HG03060 (cell line): Measurements from ENCODE around the gene KRT36.

ENCODE experiments used
- ATAC-seq: cut with Tn5 transposase; IDR thresholded peaks from one replicate; pipeline ENCODE4 v1.9.1; 2021; ENCODE audit warnings: low read depth, moderate number of reproducible peaks; ENCODE audit not compliant: unreplicated experiment

Gene KRT36

DNA sequence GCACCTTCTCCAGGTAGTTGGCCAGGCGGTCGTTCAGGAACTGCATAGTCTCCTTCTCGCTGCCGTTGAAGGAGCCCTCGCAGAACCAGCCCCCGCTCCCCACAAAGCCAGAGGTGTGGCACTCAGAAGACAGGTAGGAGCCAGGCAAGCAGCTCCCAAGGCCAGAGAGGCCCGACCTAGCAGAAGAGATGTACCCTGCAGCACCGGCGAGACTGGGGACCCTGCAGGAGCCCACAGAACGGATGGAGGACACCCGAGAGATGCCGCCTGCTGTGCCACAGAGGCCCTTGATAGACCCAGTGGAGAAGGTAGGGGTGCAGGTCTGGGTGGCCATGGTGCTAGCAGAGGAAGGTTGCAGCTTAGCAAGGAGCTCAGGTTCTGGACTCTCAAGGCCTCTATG is at the start of gene KRT36:
Gene KRT36 (minus strand): TSS at position 380 of the 400 bp plus-strand sequence. CDS start 46 bp downstream, at position 334.
- ATAC-seq = no peak

DNA sequence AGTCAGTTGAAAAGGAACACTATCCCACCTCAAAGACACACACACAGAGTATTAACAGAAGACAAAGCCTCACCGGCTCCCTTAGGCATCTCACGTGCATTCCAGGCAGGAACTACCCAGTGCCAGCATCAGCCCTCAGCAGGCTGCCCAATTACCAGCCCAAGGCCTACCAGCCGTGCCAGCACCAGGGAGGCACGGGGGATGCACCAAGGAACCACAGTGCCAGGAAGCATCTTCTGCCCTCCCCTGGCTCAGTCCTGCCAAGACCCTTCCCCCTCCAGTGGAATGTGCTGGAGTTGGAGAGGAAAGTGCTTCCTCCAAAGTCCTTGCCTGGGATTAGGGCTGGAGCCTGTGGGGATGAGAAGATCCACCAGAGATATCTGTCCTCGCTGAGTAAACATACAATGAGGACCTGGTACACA is 49.4 kb upstream of the KRT36 start:
- ATAC-seq = no peak

DNA sequence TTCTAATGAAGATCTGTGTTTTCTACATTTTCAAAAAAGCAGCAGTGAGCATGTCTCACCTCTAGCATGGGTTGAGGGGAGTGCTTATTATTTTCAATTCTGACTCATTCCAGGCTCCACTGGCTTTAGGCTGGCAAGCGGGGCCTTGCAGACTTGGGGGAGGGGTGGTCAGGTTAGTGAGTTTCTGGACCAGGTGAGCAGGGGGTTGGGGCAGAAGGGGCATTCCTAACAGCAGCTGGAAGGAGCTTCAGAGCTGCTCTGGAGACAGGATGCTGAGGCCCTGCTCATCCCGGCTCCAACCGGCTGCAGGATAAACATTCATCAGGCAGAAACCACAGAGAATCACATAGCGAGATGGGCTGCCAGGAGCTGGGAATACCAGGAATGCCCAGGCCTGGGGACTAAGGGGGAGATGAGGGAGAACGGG is 48.9 kb upstream of the KRT36 start:
- no peak for ATAC-seq

DNA sequence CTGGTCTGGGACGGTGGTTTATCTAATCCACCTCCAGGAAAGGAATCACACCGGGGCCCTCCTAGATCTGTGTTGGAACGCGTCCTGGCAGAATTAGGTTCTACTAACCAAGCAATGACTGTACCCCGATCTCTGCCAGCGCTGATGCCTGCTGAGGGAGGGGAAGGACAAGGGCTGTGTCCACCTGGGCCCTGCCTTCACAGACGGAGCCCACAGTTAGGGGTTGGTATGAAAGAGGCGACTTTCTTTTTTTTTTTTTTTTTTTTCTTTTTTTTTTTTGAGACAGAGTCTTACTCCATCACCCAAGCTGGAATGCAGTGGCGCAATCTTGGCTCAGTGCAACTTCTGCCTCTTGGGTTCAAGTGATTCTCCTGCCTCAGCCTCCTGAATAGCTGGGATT is 48.3 kb upstream of the KRT36 start:
- ATAC-seq = no peak

DNA sequence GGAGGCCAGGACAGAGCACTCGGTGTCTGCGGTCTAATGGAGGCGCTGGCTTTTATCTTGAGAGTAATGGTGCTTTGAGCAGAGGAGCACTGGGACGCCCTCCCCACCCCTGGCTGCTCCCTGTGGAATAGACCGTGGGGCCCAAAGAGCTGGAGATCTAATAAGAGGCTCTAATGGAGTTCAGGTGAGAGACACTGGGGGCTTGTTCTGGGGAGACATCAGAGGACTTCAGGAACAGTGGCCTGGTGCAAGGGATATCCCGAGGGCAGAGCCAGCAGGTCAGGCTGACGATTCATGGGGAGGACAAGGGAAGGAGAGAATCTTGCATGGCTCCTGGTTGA is 47.9 kb upstream of the KRT36 start:
- no peak for ATAC-seq

DNA sequence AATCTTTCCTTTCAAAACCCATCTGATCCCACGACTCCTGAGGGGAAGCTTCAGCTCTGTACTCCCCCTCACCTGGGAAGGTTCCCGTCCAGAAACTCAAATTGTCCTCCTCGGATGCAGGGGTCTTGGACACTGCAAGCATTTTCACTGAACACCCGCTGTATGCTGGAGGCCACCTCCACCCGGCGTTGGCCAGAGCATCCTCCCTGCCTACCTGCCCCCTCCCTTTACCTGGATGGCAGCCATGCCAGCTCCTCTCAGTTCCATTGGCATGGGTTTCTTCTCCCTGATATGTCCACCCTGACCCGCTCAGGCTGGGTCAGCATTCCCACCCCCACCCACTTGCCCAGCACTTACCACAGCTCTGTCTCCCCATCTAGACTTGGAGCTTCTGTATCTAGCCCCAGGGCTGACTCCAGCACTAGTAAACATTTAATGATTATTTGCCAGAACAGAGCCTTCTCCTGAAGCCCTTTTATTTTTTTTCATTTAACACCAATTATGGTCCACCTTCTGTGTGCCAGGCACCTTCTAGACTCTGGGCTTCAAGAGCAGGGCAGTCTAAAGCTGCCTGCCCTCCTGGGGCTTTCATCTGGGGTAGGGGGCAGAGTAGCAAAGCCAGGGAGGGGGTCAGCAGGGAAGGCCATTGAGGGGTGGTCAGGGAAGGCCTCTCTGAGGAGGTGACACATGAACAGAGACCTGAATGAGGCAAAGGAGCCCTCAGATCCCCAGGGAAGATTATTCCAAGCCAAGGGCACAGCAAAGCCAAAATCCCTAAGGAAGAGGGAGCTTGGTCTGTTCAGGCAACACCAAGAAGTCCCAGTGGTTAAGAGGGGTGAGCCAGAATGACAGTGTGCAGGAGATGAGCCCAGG is 47.3 kb upstream of the KRT36 start:
- ATAC-seq = no peak

DNA sequence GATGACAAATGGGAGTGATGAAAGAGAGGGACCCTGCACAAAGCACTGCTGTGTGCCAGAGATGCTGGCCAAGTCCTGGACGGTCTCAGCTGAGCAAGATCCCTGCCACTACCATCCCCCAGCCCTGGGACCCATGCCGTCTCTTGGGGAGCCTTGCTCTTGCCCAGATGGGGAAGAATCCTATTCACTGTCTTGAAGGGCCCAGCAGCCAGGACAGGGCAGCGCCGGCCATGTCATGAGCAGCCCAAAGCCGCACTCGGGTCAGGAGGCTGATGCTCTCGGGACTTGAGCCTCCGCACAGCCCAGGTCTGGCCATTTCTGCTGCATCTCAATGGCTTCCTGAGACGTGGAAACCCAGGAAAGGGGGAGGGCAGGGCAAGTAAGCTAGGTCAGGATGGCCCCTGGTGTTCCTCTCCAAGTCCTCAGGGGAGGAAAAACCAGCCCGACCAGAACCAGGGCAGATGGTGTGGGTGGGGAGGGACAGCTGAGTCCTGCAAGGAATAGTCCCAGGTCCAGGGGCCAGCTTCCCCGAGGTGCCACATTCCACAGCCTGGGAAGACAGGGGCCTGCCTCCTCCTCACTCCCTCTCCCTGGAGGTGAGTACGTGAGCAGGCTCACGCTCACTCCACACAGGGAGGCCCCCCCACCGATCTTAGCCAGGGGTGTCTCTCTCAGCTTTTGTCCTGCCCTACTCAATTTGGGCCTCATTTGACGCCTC is 46.2 kb upstream of the KRT36 start:
- no peak for ATAC-seq

DNA sequence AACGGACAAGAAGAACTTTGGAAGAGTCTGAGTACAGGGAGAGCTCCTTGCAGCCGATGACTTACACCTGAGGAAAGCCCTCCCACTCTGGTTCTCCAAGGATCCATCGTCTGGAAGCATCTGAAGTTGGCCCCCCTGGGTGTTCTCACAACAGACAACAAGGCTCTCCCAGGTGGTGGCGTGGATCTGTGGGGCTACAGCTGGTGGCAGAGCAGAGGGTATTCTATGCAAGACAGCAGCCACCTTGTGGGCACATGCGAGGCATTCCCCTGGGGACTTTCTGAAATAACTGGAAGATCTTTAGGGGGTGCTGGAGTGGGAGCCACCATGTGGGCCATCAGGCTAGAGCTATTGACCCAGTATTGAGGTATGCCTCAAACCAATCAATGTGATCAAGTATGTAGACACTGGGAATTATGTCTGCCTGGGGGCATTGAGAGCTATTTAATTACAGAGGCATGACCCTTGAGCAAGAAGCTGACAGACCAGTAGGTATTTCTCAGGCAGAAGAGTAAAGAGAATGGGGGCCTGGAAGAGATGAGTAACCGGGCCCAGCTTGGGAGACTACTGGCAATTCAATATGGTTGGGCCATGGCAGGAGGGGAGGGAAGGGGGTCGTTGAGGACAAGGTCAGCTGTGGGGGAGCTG is 45.3 kb upstream of the KRT36 start:
- ATAC-seq = no peak

DNA sequence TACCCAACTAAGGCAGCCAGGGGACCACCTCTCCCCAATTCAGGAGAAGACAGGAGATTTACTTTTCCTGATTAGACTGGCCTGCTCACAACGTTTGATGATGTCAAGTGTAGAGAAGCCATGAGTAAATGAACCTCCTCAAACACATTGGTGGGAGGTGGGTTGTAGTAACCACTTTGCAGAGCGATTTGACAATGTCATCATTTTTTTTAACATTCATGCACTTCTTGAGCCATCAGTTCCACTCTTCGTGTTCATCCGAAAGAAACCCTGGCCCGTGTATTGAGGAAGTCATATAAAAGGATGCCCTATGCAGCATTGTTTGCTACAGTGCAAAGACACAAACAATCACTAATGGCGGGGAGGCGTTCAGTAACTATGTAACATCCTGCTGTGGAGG is 43.9 kb upstream of the KRT36 start:
- ATAC-seq = no peak

DNA sequence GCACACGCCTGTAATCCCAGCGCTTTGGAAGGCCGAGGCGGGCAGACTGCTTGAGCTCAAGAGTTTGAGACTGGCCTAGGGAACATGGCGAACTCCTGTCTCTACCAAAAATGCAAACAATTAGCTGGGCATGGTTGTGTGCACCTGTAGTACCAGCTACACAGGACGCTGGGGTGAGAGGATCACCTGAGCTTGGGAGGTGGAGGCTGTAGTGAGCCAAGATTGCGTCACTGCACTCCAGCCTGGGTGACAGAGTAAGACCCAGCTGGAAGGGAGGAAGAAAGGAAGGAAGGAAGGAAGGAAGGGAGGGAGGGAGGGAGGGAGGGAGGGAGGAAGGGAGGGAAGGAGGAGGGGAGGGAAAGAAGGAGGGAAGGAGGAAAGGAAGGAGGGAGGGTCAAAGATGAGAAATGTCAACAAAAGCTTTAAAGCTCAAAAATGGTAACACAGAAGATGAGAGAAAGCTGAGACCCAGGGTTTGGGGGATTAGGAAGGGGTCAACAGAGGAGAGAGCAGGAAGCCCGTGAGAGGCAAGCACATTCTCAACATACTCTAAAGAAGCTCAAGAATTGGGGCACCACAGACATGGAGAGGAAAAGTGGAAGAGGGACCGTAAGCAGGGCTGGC is 43.3 kb upstream of the KRT36 start:
- no peak for ATAC-seq

DNA sequence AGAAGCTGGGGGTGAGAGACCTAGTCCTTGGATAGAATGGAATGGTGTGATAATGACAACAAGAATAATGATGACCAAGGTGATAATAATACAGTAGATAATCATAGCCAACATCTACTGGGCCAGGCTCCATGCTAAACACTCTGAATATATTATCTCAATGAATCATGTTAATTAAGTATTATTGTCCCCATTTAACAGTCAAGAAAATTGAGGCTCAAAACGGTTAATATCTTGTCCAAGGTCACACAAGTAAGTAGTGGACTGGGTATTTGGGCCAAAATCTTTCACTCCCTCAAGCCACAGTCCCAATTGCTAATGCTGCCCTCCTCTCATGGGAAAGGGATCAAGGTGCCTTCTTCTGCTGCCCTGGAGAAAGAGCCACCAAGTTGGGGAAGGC is 42.3 kb upstream of the KRT36 start:
- no peak for ATAC-seq

DNA sequence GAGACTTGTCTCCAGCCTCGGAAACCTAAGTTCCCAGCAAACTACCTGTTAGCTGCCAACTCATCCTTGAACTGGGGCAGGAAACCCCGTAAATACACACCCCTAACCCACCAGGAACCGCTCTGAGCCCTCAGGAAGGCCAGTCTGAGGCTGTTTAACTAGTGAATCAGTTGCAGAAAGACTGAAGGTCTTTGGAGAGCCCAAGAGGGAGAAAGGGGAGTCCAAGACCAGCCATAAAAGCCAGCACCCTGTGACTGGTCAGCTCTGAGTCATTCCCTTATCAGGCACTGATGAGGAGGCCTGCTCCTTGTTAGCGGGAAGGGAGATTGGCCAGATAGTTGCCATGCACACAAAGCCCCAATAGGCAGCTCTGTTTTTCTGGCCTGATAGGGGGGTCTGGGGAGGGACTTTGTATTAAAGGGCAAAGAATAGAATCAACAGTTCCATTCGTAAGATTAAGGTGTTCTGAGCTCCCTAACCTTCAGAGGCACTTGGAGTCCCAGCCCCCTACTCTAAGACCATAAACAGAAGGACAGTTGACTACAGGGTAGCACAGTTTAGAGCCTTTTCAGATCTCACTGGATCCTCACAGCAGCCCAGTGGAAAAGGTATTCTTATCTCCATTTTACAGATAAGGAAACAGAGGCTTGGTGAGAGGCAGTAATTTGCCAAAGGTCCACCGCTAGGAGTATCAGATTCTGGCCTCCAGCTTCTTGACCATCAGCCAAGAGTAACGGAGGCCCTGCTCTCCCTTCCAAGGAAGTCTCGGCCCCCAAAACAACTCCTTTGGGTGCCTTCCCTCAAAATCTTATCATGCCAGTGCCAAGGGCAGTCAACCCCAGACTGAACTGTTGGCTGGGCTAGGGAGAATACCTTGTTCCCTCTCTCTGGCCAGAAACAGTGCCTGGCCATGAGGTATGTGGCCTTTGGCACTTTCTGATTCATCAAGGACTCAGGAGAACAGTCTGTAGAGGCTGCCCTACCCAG is 40.6 kb upstream of the KRT36 start:
- no peak for ATAC-seq

DNA sequence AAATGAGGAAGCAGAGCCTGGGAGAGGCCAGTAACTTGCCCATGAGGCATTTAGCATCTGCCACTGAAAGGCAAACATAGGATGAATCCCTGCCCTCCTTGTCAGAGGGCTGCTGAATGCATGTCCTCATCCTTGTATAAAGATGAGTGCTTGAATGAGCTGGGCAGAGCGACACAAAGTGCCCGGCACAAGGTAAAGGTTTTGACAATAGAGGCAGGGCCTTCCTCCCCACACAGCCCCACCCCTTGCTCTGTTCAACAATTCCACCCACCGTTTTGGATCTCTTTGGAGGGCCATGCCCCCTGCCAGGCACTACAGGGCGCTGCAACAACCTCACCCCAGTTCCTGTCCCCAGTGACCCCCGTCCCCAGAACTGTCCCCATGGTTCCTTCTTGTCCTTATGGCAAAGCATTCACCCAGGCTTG is 39.8 kb upstream of the KRT36 start:
- no peak for ATAC-seq

DNA sequence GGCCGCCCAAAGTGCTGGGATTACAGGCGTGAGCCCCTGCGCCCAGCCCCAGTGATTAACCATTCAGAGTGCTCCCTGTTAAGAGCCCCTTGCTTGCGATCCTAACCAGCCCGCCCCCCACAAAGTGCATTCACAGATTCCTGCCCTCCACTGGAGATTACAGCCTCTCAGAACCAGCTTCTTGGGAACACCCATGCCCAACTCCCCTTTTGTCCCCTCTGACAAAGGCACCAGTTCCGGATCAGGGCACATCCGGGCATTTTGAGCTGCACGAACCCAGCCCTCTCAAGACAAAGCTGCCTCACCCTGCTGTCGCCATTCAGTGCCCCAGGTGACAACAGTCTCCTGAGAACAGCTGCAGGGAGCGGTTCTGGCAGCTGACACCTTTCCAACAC is 39.2 kb upstream of the KRT36 start:
- ATAC-seq = no peak

DNA sequence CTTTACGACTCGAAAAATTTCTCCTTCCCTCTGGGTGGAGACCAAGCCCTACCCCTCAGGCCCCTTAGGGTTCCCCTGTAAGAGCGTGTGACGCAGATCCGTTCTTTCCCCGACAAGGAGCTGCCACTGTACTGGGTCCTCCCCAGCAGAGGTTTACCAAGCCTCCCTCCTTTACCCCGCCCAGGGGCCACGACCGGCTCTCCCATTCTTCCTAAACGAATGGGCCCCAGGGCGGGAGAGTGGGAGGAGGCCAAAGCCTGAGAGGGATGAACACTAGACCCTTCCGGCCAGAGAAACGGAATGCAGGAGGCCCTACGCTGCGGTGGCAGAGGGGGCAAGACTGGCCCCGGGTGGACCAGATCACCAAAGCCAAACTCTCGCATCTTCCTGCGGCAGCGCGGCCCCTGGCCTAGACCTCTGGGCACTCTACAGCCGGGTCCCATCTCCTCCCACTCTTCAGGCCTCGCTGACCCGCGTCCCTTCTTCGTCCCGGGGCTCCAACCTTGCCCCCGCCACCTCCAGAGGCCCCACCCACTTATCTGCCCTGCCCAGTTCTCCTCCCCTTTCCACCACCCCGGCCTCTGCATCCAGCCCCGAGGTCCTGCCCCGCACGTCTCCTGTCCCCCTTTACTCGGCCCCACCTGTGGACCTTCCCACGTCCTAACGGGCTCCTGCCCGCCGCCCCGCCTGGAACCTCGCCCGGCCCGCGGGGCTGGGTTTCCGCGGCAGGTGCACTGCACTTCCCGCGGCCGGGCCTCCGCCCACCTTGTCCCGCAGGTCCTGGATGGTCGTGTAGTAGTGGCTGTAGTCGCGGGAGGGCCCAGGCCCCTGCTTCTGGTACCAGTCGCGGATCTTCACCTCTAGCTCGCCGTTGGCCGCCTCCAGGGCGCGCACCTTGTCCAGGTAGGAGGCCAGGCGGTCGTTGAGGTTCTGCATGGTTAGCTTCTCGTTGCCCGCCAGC is 37.6 kb upstream of the KRT36 start:
- ATAC-seq = no peak

DNA sequence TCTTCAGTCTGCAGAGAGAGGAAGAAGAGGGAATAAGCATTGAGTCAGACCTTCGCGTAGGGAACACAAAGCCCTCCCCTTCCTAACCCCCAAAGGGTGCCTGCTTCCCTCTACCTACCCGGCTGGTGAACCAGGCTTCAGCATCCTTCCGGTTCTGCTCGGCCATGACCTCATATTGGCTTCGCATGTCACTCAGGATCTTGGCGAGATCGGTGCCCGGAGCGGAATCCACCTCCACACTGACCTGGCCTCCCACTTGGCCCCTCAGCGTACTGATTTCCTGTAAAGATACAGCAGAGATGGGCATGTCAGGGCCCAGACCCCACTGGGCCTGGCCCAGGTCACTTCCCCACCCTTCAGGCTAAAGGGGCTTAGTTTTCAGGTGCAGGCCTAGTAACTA is 34.6 kb upstream of the KRT36 start:
- no peak for ATAC-seq

DNA sequence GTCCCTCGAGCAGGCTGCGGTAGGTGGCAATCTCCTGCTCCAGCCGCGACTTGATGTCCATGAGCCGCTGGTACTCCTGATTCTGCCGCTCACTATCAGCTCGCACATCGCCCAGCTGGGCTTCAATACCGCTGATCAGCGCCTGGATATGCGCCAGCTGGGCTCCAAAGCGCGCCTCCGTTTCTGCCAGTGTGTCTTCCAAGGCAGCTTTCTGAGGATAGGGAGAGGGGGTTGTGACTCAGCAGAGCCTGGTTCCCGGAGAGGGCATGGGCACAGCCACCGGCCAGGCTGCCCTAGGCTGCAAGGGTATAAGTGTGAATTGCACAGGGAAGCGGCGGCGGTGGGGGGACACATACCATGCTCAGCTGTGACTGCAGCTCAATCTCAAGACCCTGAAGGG is 34.1 kb upstream of the KRT36 start:
- ATAC-seq = no peak

DNA sequence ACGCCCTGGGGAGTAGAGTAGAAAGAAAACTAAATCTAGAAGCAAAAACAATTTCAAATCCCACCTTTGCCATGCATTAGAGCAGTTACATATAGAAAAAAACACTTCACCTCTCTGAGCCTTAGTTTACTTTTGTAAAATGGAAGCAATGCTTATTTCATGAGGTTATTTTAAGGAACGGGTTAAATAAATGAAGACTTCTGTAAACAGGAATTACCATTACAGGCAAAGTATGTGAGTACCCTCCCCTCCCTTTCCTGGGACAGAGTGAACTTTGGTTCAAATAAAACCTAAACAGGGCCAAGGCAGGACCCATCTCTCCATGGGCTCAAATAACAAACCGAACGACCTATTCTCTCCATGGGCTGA is 33.5 kb upstream of the KRT36 start:
- ATAC-seq = no peak
